ENCODE results near the gene PSEN2.
A peak's percentile ranks its signal among the peaks of the same experiment; 100 is the strongest.

The PSEN2 gene

GRCh38 chr1:226888021-226888420 lies 17.6 kb downstream of the PSEN2 start:
- no peak for DNase-seq

DNA sequence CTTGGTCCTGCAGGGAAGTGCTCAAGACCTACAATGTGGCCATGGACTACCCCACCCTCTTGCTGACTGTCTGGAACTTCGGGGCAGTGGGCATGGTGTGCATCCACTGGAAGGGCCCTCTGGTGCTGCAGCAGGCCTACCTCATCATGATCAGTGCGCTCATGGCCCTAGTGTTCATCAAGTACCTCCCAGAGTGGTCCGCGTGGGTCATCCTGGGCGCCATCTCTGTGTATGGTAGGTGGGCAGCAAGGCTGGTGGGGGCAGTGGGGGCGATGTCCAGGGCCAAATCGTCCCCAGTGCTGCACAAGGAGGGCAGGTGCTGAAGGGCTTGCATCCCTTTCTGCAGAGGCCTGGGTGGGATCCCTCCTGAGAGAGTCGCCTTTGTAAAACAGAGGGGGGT lies 18.4 kb downstream of the PSEN2 start:
- no peak for DNase-seq

- no peak for DNase-seq
These were observed 19.4 kb downstream of the PSEN2 start for GRCh38 chr1:226889616-226890330.

DNA sequence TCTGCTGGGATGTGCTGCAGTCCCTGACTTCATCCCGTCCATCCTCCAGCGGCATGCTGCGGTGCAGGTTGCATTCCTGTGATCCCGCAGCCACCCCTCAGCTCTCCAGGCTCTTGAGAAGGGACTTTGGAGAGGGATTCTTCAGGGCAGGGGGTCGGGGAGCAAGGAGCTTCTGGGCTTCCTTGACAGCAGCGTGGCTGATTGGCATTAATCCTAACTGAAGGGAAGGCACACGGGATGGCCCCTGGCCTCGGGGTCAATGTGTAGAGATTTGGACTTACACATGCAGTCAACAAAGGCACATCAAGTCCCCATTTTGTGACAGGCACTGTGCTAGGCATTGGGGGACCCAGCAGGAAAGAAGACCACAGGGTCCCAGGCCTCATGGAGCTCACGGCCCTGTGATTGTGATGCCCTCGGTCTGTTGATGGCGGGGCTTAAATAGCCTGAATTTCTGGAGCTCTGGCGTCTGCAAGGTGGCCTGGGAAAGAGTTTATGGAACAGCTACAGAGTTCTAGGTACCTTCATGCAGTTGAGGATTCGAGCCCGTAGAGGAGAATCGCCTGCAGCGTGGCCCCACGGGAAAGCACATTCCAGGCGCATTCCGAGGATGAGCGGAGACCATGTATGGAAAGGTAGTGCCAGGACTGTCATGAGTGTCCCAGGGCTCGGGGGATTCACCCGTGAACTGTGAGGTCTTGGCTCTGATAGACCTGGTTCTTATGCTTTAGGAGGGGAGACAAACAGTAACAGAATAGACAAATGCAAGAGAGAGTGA lies 20.1 kb downstream of the PSEN2 start:
- DNase-seq, result no peak

DNA sequence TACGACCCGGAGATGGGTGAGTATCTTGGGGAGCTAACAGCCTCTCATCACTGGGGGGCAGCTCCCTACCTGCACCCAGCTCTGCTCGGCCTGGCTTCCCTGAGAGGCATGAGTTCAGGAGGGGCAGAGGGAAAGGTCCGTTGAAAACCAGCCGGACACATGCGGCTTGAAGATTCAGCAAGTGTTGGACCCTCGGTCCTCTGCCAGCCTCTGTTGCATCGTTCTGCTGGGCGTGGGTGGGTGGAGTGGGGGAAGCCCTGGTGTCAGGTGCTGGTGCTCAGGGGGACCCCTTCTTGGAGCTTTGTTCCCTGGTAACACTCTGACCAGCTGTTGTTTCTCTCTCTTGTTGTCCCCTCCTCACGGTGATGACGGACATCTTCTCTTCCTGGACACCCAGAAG lies 20.9 kb downstream of the PSEN2 start:
- no peak for DNase-seq

- DNase-seq, result no peak
These were observed 21.6 kb downstream of the PSEN2 start for GRCh38 chr1:226891846-226892523.

GRCh38 chr1:226892524-226892875 lies 22.1 kb downstream of the PSEN2 start:
- DNase-seq, result no peak

DNA sequence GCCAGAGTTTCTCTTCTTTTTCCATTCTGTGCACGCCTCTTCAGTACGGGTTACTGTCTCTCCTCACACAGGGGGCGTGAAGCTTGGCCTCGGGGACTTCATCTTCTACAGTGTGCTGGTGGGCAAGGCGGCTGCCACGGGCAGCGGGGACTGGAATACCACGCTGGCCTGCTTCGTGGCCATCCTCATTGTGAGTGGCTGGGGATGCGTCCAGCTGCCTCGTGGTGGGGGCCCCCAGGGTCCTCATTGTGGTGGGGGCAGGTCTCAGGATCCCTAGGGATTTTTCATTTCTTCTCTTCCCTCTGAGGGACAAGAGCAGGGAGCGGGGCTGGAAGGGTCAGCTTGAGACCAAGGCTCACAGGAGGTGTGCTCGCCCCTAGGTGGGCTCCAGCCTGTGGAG lies 23.5 kb downstream of the PSEN2 start:
- DNase-seq, result no peak

DNA sequence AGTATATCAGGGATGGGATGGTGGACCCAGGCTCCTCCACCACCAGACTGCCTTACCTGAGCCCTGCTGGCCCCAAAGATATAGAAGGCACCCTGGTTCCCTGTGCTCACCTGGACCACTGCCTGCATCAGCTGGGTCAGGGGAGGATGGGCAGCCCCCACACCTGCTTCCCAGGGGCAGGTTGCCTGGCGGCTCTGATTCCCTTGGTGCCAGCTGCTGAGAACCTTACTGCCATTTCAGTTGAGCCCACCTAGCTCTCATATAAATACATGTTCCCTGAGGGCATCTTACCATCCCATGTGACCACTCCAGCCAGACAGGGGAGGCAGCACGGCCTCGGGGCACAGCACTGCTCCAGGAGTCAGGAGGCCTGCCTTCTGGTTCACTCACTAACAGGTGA lies 24.4 kb downstream of the PSEN2 start:
- no peak for DNase-seq

DNA sequence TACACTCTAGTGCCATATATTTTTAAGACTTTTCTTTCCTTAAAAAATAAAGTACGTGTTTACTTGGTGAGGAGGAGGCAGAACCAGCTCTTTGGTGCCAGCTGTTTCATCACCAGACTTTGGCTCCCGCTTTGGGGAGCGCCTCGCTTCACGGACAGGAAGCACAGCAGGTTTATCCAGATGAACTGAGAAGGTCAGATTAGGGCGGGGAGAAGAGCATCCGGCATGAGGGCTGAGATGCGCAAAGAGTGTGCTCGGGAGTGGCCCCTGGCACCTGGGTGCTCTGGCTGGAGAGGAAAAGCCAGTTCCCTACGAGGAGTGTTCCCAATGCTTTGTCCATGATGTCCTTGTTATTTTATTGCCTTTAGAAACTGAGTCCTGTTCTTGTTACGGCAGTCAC lies 25.2 kb downstream of the PSEN2 start:
- DNase-seq, result no peak

DNA sequence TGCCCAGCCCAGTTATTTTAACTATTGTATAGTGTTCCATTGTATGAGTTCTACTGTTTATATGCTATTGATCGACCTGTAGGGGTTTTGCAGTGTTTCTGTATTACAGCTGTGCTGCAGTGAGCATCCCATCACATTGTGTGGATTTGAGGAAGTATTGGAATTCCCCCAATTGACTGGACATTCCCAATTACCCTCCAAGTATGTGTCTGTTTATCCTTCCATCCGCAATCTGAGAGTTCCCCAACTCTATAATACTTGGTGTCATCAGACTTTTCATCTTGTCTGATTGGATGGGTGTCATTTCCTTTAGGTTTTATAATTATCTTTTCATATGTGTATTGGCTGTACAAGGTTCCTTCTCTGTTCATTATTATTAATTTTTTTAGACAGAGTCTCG lies 27.8 kb downstream of the PSEN2 start:
- no peak for DNase-seq

DNA sequence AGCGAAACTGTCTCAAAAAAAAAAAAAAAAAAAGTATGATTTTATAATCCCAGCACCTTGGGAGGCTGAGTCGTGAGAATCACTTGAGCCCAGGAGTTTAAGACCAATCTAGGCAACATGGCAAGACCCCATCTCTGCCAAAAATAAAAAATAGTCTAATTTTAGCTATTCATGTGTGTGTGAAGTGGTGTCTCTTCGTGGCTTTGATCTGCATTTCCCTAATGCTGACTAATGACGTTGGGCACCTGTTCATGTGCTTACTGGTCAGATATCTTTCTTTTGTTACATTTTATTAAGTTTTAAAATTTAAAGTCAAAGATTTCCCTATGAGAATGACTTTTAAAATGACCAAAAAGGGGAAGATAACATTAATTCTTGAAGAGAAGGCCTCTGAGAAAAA lies 31.0 kb downstream of the PSEN2 start:
- no peak for DNase-seq

DNA sequence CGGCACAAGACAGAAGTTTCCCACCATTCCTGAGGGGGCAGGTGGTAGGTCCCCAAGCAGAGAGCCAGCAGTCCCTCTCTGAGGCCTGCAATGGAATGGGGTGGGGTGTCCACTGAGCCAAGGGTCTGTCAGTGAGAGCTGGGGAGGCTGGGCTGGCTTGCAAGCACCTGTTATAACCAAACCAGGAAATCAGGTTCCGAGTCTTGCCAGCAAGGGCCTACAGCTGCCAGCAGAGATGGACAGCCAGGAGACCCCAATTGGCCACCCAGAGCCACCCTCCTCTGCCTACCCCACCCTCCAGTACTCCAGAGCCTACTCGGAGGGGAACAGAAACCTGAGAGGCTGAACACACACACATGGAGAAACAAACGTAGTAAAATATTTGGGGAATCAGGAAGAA lies 32.2 kb downstream of the PSEN2 start:
- no peak for DNase-seq

GRCh38 chr1:226903819-226904716 lies 33.7 kb downstream of the PSEN2 start:
- DNase-seq, result no peak

DNA sequence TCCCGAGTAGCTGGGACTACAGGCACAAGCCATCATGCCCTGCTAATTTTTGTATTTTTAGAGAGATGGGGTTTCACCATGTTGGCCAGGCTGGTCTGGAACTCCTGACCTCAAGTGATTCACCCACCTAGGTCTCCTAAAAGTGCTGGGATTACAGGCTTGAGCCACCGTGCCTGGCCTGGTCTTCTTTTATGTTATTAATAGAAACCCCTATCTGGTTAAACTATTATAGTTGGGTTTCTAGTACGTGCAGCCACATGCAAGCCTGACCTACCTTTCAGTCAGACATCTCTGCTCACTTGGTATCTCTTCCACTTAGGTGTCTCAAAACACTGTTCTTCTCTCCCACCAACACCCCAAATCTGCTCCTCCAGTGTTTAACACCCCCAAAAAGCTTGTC lies 34.4 kb downstream of the PSEN2 start:
- DNase-seq, result no peak

DNA sequence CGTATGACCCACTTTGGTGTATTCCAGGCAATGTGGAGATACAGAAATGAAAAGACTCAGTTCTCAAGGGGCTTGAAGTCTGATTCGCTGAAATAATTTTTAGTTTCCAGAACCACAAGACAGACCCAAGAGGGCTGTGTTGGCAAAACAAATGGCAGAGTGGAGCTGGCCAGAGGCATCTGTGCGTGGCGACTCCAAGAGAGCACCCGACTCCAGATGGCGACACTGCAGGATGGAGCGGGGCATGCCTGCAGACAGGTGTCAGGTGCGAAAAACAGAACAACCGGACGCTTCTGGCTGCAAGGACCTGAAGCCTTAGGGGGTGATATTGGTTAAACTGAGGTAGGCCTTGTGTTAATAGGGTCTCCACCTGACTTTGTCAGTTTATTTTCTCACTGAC lies 38.0 kb downstream of the PSEN2 start:
- no peak for DNase-seq

GRCh38 chr1:226908913-226909312 lies 38.5 kb downstream of the PSEN2 start:
- no peak for DNase-seq

- DNase-seq, result peak; percentile 77
These were observed 42.3 kb downstream of the PSEN2 start for GRCh38 chr1:226912587-226913176.

DNA sequence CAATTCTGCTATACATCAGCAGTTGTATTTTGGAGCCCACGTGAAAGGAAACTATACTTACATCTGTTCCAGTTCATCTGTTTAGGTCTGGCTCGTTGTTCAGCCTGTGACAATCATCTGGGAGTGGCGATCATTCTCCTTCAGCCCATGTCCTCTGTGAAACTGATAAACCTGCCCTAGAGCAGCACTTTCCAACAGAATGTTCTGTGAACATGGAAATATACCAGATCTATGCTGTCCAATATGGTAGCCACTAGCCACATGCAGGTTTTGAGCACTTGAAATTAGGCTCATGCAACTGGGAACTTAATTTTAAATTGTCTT lies 45.2 kb downstream of the PSEN2 start:
- no peak for DNase-seq

- no peak for DNase-seq
These were observed 46.1 kb downstream of the PSEN2 start for GRCh38 chr1:226916497-226916896.

GRCh38 chr1:226919587-226919986 lies 49.2 kb downstream of the PSEN2 start:
- no peak for DNase-seq

DNA sequence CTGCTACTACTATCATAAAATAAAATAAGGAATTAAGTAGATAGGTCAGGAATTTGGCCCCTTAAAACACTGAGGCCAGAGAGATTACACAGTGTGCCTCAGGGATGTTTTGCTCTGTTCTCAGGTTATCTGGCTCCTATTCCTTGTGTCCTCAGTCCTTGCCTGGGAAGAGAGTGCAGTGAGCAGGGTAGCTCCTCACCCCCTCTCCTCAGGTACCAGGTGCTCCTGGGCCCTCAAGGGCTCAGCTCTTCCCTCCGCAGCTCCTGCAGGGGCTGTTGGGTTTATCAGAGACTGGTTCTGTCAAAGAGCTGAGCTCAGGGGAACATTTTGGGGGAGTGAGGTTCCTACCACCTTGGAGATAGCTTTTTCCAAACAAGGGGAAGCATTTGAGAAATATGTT lies 49.6 kb downstream of the PSEN2 start:
- no peak for DNase-seq

DNA sequence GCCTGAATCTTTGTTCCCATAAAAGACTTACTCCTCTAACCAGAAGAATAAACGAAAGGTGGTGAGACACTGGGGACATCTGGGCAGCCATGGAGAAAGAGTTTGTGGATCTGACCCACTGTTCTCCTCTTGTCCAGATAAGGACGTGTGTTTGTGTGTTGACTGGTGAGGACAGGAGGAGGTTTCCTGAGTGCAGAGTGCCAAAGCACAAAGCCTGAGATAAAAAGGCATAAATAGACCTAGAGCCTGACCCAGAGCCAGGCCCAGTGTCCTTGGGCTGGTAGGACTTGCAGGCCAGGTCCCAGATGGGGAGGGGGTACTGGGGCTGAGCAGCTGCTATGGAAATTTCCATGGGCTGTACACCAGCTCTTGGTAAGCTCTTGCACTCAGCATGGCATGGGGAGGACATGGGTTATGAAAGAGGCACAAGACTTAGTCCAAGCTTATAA lies 50.1 kb downstream of the PSEN2 start:
- no peak for DNase-seq

All from NCI-H2107 (cell line).